HG03103 (cell line): ENCODE data around the gene IL1RAP.
A peak's percentile ranks its signal among the peaks of the same experiment; 100 is the strongest.

ENCODE experiments used
- ATAC-seq: cut with Tn5 transposase; IDR thresholded peaks from one replicate; pipeline ENCODE4 v1.9.1; 2021; ENCODE audit warnings: low read depth; ENCODE audit not compliant: unreplicated experiment

Gene IL1RAP

DNA sequence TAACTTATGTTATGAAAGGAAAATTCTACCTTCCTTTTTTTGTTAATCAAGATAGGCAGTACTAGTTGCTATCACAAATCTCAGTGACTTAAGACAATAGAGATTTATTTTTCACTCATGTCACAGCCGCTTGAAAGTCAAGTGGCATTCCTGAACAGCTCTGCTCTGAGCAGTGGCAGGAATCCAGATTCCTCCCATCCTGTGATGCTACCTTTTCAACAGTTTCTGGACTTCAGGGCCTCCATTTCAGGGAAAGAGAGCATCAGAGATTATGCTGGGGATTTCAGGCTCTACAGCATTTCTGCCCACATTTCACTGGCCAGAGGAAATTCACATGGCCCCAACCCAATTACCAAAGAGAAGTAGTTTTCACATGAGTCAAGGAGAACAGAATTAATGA lies 83.4 kb downstream of the IL1RAP start:
- ATAC-seq = no peak

DNA sequence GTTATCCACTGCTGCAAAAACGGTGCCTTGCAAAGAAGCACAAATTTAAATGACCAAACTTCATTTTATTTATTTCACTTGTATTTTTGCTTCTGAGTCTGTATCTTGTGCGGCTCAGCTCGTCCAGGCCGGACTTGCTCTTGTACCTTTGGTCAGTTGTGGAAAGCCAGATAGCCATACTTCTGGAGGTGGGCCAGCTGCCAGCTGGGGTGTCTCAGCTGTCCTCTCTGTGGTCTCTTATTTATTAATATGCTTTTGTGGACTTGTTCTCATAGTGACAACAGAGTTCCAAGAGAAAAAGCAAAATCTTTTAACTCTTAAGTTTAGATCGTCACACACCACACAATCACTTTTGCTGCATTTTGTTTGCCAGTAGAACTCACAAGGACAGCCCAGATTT lies 87.7 kb downstream of the IL1RAP start:
- no peak for ATAC-seq

DNA sequence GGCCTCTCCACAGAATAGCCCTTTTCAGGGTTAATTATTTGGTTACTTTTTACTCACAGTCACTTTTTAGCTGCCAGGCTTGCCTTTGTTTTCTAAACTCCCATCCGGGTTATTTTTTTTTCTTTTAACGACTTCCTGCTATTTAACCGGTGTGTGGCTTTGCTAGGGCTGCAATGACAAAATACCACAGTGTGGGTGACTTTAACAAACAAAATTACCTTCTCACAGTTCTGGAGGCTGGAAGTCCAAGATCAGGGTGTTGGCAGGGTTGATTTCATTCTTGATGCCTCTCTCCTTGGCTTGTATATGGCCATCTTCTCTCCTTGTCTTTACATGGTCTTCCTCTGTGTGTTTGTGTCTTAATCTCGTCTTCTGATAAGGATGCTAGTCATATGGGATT lies 91.5 kb downstream of the IL1RAP start:
- ATAC-seq = no peak

DNA sequence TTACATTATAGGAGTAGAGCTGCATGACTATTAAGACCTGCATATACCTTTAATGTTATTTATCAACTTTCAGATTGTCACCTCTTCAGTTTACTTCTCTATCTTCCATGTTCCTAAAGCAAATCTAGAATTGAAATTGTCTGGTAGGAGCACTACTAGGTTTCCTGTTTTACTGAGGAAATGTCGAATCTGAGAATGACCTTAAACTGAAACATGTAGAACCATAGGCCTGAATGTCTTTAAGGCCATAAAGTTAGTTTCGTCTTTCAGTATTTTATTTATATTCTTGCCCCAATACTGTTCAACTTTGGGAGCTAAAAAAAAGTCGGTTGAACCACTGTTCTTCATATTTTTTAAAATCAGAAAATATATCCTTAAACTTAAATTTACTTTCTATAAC lies 92.7 kb downstream of the IL1RAP start:
- no peak for ATAC-seq

DNA sequence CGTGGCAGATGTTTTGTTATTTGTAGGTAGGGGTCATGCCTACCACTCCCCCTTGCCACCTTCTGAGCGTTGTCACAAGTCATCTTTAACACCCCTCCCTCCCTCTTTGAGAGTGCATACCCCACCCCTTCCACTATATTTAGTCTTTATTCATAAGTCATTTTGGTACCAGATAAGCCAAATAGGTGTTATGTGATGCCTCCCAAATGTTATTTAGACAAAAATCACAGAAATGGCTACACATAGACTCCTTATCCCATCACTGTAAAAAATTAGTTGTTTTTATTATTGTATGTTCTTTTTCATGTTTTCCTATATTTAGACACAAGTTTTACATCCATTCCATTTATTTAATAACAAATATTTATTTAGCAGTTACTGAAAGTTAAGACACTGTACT lies 93.1 kb downstream of the IL1RAP start:
- no peak for ATAC-seq

DNA sequence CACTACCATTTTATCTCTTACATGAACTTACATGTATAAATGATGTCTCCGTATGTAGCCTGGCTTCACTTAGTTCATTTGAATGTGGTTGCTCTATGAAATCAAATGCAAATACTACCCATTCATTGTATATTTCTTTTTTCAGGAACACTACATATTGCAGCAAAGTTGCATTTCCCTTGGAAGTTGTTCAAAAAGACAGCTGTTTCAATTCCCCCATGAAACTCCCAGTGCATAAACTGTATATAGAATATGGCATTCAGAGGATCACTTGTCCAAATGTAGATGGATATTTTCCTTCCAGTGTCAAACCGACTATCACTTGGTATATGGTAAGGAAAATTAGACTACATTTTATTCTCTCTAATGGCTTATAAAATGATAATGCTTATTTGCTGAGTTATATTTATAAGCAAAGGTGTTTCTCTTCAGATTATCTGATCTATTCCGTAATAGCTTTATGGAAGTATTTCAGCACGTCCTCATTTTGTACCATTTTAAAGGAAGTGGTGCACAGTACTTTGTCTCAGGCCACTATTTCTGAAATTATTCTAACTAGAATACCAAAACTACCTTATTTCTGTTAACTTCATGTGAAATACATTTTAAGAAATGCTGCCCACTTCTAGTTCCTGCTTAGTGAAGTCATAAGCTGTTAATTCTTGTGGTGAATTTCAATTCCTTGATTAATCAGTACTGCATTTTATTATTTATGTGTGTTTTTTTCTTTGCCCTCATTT lies 95.1 kb downstream of the IL1RAP start:
- ATAC-seq = no peak

DNA sequence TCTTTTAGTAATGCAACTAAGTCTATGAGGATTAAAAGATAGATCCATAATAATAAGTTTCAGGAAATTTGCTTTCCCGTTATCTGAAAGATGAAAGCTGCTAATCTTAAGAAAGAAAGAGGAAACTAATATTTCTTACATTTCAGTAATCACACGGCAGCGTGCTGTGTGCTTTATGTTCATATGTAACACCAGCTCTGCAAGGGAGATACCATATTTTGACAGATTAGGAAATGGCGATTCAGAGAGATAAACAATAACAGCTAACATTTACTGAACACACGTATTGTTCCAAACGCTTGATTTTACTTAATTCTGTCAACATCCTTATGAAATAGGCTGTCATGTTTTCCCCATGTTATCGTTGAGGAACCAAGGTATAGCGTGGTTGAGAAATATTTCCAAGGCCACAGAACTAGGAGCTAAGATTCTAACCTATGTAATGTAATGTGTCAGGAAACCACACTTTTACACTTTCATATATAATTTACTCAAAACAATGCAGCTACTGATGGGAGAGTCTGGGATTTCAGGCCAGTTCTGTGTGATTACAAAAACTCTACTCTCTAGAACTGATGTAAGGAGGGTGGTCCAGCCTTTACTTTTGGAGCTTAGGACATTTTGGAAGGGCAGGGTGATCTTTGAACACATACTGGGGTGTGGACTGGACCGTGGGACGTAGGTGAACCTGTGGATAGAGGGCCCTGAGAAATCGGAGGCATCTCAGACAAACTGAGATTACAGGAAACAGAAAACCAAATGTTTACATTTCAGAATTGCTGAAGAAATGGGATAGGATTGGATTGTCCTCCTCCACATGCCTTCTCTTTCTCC lies 100.6 kb downstream of the IL1RAP start:
- ATAC-seq = no peak

DNA sequence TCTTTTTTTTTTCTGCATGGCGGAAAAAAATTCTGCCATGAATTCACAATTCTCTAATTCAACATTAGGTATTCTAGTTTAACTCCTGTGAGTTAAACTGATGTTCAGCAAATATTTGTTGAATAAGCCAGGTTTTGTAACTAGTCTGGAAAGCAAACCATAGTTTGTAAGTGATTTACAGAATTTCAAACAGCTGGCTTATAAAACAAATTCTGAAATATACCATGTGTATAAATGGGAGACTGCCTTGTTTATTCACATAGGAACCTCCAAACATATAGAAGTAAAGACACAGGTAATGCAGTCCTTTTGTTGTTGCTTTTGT lies 101.1 kb downstream of the IL1RAP start:
- ATAC-seq = no peak

DNA sequence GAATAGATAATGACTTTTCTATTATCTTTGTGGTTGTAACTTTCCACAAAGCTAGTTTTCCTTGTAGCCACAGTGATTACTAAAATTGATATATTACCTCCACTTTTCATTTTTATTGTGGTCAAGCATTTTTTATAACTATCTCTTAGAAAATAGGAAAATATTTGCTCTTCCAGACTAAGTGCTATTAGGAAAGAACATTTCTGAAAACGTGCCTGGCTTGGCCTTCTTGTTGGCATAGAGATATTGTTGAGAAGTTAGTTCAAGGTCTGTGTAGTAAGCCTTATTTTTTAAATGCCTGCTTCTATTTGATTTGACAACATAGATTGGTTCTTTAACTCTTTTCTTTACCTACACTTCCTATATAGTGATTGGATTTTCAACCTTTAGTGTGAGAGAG lies 101.7 kb downstream of the IL1RAP start:
- ATAC-seq = no peak

DNA sequence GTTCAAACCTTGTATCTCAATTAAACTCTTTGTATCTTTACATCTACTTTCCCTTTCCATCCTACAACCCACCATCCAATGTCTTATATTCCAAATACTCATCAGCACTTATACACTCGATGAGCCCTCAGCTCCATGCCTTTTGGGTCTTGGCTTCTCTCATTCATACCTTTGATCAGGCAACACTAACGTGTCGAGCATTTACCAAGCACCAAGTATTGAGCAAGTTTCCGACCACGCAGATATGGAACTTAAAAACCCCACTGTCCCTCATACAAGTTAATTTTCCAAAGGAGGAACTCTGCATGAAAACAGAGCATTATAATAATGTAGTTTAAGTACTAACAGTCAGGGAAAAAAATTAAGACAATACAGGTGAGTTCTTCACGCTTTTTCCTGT lies 102.8 kb downstream of the IL1RAP start:
- no peak for ATAC-seq

DNA sequence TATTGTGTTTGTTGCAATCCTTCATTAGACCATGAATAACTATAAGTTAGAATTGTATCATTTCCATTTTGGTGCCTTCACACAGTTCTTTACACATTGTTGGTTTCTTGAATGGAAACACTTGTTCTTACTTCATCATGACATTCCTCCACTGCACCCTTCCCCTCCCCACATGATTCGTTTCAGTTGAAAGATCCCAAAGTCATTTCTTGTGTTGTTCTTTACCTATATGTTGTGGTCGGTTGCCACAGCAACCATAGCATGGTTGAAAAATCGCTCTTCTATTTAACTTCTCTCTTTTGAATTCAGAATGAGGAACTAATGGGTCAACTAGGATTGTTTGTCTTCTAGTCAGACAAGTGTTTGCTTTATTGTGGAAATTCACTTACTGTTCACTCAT lies 103.3 kb downstream of the IL1RAP start:
- ATAC-seq = peak; percentile 93

DNA sequence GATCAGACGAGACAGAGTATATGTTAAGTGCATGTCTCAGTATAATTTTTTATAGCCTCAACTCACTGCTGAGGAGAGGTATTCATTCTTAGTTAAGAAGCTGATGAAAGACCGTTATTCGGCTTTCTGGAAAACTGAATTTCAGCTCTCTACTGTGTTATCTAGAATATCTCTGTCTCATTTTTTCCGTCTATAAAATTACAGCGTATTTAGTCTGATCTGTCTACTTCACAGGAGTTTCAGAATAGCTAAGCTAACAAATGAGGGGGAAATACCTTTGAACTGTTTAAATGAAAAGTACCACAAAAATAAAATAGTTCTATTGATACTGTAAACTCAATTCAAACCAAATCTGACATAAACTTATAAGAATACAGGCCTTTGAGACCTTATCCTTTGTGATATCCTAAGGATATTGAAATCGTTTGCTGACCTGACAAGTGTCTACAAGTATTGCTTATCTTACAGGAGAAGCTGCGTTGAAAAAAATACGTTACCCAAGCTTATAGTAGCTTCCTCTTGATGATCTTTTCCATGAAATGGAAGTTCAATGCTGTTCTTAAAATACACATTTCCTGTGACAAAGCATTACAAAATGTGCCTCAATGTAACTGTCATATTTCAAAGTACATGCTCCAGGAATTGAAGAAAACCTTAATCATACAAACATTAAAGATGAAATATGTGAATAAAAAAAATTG lies 104.6 kb downstream of the IL1RAP start:
- peak; percentile 34 for ATAC-seq

DNA sequence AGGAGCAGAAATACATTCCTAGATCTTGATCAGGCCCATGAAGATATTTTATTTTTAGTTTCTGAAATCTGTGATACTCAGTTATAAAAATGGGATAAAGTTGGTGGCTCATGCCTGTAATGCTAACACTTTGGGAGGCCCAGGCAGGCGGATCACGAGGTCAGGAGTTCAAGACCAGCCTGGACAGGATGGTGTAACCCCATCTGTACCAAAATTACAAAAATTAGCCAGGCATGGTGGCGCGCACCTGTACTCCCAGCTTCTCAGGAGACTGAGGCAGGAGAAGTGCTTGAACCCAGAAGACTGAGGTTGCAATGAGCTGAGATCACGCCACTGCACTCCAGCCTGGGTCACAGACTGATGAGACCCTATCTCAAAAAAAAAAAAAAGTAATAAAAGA lies 105.5 kb downstream of the IL1RAP start:
- no peak for ATAC-seq

DNA sequence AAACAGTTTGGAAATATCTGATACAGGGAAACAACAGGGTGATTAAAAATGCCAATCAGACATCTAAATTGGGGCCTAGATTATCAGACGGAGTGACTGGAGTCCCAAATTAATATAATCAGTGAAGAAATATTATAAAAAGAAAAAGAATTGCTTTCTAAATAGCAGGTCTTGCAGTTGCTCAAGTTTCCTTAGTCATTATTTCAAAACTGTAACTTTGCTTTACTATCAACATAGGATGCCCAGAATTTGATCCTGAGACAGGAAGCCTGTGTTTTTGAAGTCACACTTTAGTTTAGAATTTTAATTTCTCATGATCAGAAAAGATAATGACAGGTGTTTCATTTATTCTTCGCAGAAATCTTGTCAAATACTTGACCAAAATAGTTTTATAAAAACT lies 105.9 kb downstream of the IL1RAP start:
- ATAC-seq = no peak

DNA sequence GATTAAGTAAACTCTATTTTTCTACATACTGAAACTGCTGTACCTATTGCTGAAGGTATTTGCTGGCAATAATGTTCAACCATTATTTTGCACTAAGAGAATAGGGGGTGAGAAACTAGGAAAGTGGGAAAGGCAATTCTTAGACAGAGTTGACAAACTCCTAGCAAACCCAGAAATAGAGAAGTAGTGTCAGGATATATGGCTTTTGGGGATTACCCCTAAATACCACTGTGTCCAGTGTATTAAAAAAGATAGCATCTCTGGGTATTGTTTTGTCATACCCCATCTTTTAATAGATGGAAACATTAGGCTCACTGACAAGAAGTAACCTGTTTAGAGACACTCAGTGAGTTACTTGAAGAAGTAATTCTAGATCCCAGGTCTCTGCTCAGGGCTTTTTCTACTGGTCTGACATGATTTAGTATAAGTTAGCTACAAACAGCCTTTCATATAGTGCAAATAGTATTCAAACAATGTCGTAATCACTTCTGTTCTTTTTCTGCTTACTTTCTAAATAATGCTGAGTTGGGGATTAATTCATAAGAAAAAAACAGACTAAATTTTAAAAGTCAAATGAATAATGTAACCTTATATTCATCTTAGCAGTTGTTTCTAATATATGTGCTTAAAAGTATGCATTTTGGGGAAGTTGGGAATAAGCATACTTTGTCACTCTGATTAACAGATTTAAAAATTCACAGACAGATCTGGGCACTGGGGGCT lies 107.2 kb downstream of the IL1RAP start:
- ATAC-seq = no peak

DNA sequence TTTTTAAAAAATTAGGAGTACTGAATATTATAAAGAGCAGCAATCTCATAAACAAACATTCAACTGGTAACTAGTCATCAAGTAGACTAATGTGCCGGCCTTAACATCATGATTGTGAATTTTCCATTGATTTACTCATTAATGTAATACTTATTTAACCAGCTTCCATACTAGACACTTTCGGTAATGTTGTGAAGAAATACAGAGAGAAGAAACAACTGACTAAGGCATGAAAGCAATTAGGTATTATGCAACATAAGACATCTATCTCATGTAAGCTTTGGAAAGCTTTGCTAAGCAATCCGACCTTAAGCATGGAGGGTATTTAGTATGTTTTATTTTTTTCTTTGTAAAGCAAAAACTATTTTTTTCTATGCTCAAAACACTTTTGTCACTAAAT lies 108.0 kb downstream of the IL1RAP start:
- ATAC-seq = no peak

DNA sequence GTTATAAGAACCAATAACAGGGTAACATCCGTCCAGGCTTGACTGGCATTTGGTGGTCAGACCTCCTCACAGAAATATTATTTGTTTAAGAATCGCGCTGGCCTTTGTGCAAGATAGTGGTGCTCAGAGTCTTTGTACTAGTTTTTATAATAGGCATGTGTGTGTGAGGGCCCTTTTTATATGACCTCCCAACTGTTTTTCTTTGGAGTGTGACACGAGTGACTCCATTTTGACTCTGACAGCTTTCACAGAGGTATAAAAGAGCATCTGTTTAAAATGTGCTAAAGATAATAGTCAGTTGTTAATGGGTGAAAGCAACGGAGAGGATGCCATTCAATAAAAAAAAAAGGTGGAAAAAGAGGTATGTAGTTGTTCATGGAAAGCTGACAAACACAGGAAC lies 110.4 kb downstream of the IL1RAP start:
- no peak for ATAC-seq

DNA sequence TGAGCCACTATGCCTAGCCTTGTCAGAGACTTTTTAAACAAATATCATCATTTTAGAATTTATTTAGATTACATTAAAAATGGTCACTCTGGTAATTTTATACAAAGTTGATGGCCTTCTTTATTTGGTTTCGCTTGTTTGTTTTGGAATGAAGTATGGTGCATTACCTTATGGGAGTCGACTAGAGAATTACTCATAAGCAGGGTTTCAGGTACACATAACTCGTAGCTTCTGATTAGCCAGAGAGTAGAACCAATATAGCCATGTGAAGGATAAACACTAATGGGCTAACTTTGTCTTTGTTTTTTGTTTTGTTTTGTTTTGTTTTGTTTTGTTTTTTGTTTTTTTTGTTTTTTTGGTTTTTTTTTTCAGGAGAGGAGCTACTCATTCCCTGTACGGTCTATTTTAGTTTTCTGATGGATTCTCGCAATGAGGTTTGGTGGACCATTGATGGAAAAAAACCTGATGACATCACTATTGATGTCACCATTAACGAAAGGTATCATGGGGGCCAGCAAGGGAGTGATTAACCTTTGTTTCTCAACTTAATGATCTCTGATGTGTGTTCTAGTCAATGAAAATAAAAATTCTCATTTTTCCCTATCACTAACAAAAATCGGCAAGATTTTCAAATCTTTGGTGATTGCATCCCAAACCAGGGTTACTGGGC lies 113.2 kb downstream of the IL1RAP start:
- ATAC-seq = no peak

DNA sequence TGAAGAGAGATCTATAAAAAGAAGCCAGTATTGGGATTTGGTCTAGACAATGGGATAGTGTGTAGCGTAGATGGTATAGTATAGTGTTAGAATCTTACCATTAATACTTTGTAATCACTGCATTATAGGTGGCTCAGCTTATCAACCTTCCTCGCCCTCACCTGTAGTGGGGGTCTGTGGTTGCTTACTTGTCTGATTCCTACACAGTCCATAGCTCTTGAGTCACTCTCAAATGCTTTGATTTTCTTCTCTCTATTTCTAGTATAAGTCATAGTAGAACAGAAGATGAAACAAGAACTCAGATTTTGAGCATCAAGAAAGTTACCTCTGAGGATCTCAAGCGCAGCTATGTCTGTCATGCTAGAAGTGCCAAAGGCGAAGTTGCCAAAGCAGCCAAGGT lies 115.2 kb downstream of the IL1RAP start:
- ATAC-seq = no peak

DNA sequence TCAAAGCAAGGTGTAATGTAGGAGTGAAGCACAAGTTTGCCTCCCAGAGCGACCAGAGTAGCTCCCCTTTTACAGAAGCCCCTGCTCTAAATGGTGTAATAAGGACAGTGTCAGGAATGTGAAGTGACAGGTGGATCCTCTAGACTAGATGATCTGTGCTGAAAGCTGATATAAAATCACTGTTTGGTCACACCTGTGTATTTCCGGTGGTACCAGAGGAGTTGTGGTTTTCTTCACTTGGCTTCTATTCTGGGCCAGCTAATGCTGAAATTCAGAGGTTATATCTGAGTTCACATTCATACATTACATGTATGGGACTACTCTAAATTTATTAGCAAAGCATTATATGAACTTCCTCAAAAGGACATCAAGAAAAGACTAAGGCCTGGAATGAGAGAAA lies 117.4 kb downstream of the IL1RAP start:
- no peak for ATAC-seq

DNA sequence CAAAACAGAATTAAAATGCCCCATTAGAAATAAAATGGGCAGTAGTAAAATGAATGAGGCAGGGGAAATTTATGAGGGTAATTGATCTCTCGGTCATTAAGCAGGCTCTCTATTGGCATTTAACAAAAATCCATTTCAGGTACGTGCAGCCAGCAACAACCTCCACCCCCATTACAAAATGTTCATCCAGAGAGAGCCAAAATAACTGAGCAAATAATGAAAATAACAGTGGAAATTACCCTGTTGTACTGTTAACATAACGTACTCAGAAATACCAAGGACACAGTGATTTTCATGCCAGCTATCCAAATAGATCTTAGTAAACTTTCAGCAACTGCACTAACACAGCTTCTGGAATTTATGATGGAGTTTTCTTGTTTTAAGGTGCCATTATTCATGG lies 127.7 kb downstream of the IL1RAP start:
- no peak for ATAC-seq
